Neural progenitor cell (in vitro differentiated cells): ENCODE data around the gene SCG2.

ENCODE experiments used
- EZH2 ChIP-seq: fragments of 200-600 bp; sonication (generic); IDR thresholded peaks from 2 replicates; pipeline ENCODE4 v1.6.1; 2017; ENCODE audit warnings: antibody characterized with exemption, mild to moderate bottlenecking, moderate library complexity
- EZH2phosphoT487 ChIP-seq: fragments of 200-600 bp; sonication (generic); IDR thresholded peaks from 2 replicates; pipeline ENCODE4 v1.6.1; 2017; ENCODE audit warnings: antibody characterized with exemption
- TF ChIP-seq, protein P1 (sequence below): fragments of 200-600 bp; sonication (generic); IDR thresholded peaks from 2 replicates; pipeline ENCODE4 v1.5.1; 2017; ENCODE audit warnings: antibody characterized with exemption, mild to moderate bottlenecking

DNA sequence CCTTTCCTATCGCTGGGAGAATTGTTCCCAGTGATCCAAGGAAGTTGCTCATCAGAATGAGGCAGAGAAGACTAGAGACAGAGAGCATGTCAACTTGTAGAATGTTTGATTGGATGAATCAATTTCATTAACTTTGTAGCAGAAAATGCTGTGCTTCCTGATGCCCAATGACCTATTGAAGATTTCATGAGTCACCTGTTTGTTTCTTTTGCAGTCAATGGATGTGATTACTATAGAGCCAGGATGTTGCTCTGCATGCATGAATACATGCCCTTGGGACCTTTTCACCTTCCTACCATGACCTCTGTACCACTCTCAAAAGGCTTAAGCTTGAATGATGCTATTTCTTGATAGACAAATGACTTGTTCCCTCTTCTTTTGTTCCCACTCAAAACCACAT lies 23.3 kb downstream of the SCG2 start:
- TF ChIP-seq, protein P1, sequence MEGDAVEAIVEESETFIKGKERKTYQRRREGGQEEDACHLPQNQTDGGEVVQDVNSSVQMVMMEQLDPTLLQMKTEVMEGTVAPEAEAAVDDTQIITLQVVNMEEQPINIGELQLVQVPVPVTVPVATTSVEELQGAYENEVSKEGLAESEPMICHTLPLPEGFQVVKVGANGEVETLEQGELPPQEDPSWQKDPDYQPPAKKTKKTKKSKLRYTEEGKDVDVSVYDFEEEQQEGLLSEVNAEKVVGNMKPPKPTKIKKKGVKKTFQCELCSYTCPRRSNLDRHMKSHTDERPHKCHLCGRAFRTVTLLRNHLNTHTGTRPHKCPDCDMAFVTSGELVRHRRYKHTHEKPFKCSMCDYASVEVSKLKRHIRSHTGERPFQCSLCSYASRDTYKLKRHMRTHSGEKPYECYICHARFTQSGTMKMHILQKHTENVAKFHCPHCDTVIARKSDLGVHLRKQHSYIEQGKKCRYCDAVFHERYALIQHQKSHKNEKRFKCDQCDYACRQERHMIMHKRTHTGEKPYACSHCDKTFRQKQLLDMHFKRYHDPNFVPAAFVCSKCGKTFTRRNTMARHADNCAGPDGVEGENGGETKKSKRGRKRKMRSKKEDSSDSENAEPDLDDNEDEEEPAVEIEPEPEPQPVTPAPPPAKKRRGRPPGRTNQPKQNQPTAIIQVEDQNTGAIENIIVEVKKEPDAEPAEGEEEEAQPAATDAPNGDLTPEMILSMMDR: no peak
- TF ChIP-seq EZH2 (no peak), EZH2phosphoT487 (no peak)
